ENCODE measurements around the gene PLEKHO2.

- no peak for TF ChIP-seq CTCF (IDR thresholded peaks at IDR 0.05; ENCODE audit: insufficient read depth, low read length, poor library complexity, severe bottlenecking)
- no peak for TF ChIP-seq EZH2phosphoT487 (conservative IDR thresholded peaks at IDR 0.05; ENCODE audit: low read length)
Observed at GRCh38 chr15:64808785-64809453, 32.8 kb upstream of the PLEKHO2 start.
